ENCODE data around the gene ABCC10. TPM values are rescaled to one million over a fixed set of nuclear protein-coding genes. Genes with fewer than 3 reads are reported as not detected.
"Not testable (repeated sequence)": the region's sequence is repeated elsewhere in the genome, so short reads cannot be mapped to it uniquely, and the experiment has no call there.

ABCC10 gene
- total RNA-seq, 1 experiment from 2014 or later = 28.4 TPM

- Histone ChIP-seq H3K4me1 (replicated peaks; ENCODE audit: insufficient read depth) (0 out of 2 replicates have a peak, but pooled peaks cover 14% of the 10 kb centered on the region), H3K4me2 (peak overlapping the region; percentile 80), H3K9me2 (ENCODE audit: insufficient read depth) (no peaks in the 10 kb centered on the region), H3K27ac (no peak overlapping the region), H3K36me3 (ENCODE audit: low read depth) (no peaks in the 10 kb centered on the region; the same call in 1 of the 2 replicates), H3F3A (ENCODE audit: insufficient read depth, low read depth) (peaks cover 19% of the 10 kb centered on the region), H2AFZ (no peak overlapping the region), H3K79me2 (ENCODE audit: low read depth) (no peaks in the 10 kb centered on the region), H3K9me3 (ENCODE audit: insufficient read depth, low read depth) (no peaks in the 10 kb centered on the region), H4K20me1 (ENCODE audit: insufficient read depth) (no peaks in the 10 kb centered on the region), H3K27me3 (ENCODE audit: insufficient read depth, low read depth) (no peaks in the 10 kb centered on the region), H3K4me3 (peak overlapping the region; percentile 53; the same call in 1 of the 2 replicates)
- intact Hi-C loops (cut with micrococcal nuclease; ENCODE audit: unreplicated experiment) = no loop called here
- CTCF ChIA-PET = interaction anchor here (0.6 to 1.1 kb wide), 5 partner anchors 21 to 219 kb away, joined by 3 to 15 read pairs (median 4); no protein-coding TSS in a partner anchor
- no peak for DNase-seq
- TF ChIP-seq CTCF (conservative IDR thresholded peaks at IDR 0.05) = 0 out of 2 replicates have a peak, but pooled peaks have one; percentile 40
- no peak for TF ChIP-seq EZH2 (IDR thresholded peaks at IDR 0.05; ENCODE audit: low read depth)
- POLR2A ChIA-PET (ENCODE audit: unreplicated experiment) = interaction anchor here (0.7 to 0.8 kb wide), 2 partner anchors 275 to 287 kb away, joined by 8 to 19 read pairs; partner anchors contain the start of gene CUL9
- no TSS peak for BruUV-seq (replicated peaks)
Observed at GRCh38 chr6:43457643-43458042, 30.3 kb downstream of the ABCC10 start.

- H3F3A ChIP-seq (ENCODE audit: insufficient read depth, low read depth) = peaks cover 19% of the 10 kb centered on the region
- H3K79me2 ChIP-seq (ENCODE audit: low read depth); DNase-seq; H3K36me3 ChIP-seq (ENCODE audit: low read depth); H2AFZ ChIP-seq; intact Hi-C loops (cut with micrococcal nuclease; ENCODE audit: unreplicated experiment); H3K4me3 ChIP-seq; H4K20me1 ChIP-seq (ENCODE audit: insufficient read depth); H3K27me3 ChIP-seq (ENCODE audit: insufficient read depth, low read depth); H3K9me2 ChIP-seq (ENCODE audit: insufficient read depth); H3K9me3 ChIP-seq (ENCODE audit: insufficient read depth, low read depth); H3K27ac ChIP-seq; BruUV-seq (replicated peaks): not testable (repeated sequence)
- CTCF ChIA-PET = interaction anchor here (0.7 to 1.1 kb wide), 3 partner anchors 38 to 219 kb away, joined by 3 to 15 read pairs (median 9); no protein-coding TSS in a partner anchor
- 0 out of 2 replicates have a peak, but pooled peaks cover 14% of the 10 kb centered on the region for H3K4me1 ChIP-seq (replicated peaks; ENCODE audit: insufficient read depth)
- POLR2A ChIA-PET (ENCODE audit: unreplicated experiment) = interaction anchor here (0.7 to 0.8 kb wide), 2 partner anchors 276 to 287 kb away, joined by 8 to 19 read pairs; partner anchors contain the start of gene CUL9
- peak overlapping the region; percentile 80; the same call in 1 of the 2 replicates for H3K4me2 ChIP-seq
Observed at GRCh38 chr6:43458154-43458553, 30.8 kb downstream of the ABCC10 start.

GRCh38 chr6:43459535-43459934 lies 32.2 kb downstream of the ABCC10 start:
- no peaks in the 10 kb centered on the region for H3K79me2 ChIP-seq (ENCODE audit: low read depth)
- no peak overlapping the region for H3K4me3 ChIP-seq
- H3K27me3 ChIP-seq (ENCODE audit: insufficient read depth, low read depth) = no peaks in the 10 kb centered on the region
- H3K27ac ChIP-seq = no peak overlapping the region
- H3F3A ChIP-seq (ENCODE audit: insufficient read depth, low read depth) = peaks cover 8% of the 10 kb centered on the region; the same call in 1 of the 2 replicates
- 0 out of 2 replicates have a peak, but pooled peaks cover 14% of the 10 kb centered on the region for H3K4me1 ChIP-seq (replicated peaks; ENCODE audit: insufficient read depth)
- CTCF ChIA-PET = no interaction called here
- no peaks in the 10 kb centered on the region for H3K9me2 ChIP-seq (ENCODE audit: insufficient read depth)
- POLR2A ChIA-PET (ENCODE audit: unreplicated experiment) = no interaction called here
- no peak for DNase-seq
- intact Hi-C loops (cut with micrococcal nuclease; ENCODE audit: unreplicated experiment) = no loop called here
- H3K9me3 ChIP-seq (ENCODE audit: insufficient read depth, low read depth) = no peaks in the 10 kb centered on the region
- BruUV-seq (replicated peaks) = no TSS peak
- H3K4me2 ChIP-seq = no peak overlapping the region
- no peaks in the 10 kb centered on the region for H4K20me1 ChIP-seq (ENCODE audit: insufficient read depth)
- H2AFZ ChIP-seq = no peak overlapping the region
- TF ChIP-seq EZH2 (IDR thresholded peaks at IDR 0.05; ENCODE audit: low read depth) (no peak), CTCF (conservative IDR thresholded peaks at IDR 0.05) (no peak)
- no peaks in the 10 kb centered on the region for H3K36me3 ChIP-seq (ENCODE audit: low read depth)
